Peyer's patch (tissue), 4 donors: ENCODE data around the gene ANKH. TPM values are rescaled to one million over a fixed set of nuclear protein-coding genes. Genes with fewer than 3 reads are reported as not detected.
A peak's percentile ranks its signal among the peaks of the same experiment; 100 is the strongest.

ENCODE experiments used
- DNase-seq, 3 donors: peaks; one replicate each; pipeline ENCODE4 v3.0.0-alpha.2; 2017 to 2019
- H3K27ac ChIP-seq, 4 donors: fragments of 200-600 bp; sonication (generic); one replicate each; pipeline ENCODE4 v1.5.1; 2016 to 2019
- H3K27me3 ChIP-seq, 2 donors: fragments of 200-600 bp; sonication (generic); one replicate each; pipeline ENCODE4 v1.5.1; 2019
- H3K36me3 ChIP-seq, 3 donors: fragments of 200-600 bp; sonication (generic); one replicate each; pipeline ENCODE4 v1.5.1; 2016 to 2019
- H3K4me1 ChIP-seq, 4 donors: fragments of 200-600 bp; sonication (generic); one replicate each; pipeline ENCODE4 v1.5.1; 2016 to 2019
- H3K4me3 ChIP-seq, 4 donors: fragments of 200-600 bp; sonication (generic); 1 replicate in 3 of 4; 2 replicates in 1 of 4; pipeline ENCODE4 v1.5.1; 2016 to 2019; ENCODE audit warnings: mild to moderate bottlenecking in 1 of 4
- H3K9me3 ChIP-seq, 4 donors: fragments of 200-600 bp; sonication (generic); one replicate each; pipeline ENCODE4 v1.5.1; 2016 to 2019; ENCODE audit warnings: mild to moderate bottlenecking in 1 of 4
- POLR2A ChIP-seq, 2 donors: fragments of 450-650 bp; IDR thresholded peaks; one replicate each; pipeline ENCODE4 v1.5.1; 2017; ENCODE audit warnings: antibody characterized with exemption in 2 of 2, mild to moderate bottlenecking in 2 of 2, moderate library complexity in 2 of 2
- total RNA-seq, 4 donors: library from RNA; depleted of rRNA; stranded (reverse); fragments of >200 nt; gene quantifications; one replicate each; pipeline ENCODE4 v1.1.0, GENCODE V29; 2016
- TF ChIP-seq, protein P1 (sequence below), 6 experiments: fragments of 450-650 bp in 4 of 6; fragments of 200-600 bp in 2 of 6; sonication (generic) in 1 of 6; IDR thresholded peaks; one replicate each; pipeline ENCODE4 v1.5.1; 2017 to 2019; ENCODE audit warnings: antibody characterized with exemption in 6 of 6, mild to moderate bottlenecking in 3 of 6, moderate library complexity in 1 of 6

The ANKH gene
- total RNA-seq, 4 donors from 2014 or later, result 28.9 to 98.0 (median 96.1) TPM

DNA sequence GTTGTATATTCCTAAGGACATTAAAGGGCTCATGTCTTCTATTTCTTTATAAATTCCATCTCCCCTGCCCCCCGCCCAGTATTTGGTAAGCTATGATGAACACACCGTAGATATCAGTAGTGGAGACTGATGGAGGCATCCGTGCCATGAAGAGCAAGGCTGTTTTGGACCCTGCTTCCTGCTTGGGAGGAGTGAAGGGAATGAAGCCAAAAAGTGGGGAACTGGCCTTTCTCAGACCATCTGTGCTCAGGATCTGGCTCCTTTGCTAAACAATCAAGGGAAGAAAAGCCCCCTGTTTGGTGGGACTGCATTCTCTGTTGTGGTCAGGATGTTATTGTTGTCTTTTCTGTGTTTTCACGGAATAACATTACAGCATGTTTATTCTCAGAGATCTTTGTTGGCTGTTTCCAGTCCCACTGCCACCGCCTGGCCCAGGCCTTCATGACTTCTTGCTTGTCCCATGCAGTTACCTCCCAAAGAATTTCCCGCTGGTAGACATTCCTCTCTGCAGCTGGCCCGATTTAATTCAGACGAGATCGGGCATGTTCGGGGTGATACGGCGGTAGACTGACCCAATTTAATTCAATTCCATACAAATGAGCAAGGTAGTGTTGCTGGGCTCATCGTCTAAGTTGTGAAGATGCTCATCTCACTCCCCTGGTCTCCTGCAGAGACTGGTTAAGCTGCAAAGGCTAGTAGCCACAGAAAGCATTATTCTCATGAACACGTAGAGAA lies 31.4 kb upstream of the ANKH start:
- Histone ChIP-seq H3K27me3 (no peaks in the 10 kb centered on the region), H3K4me3 (no peak overlapping the region), H3K9me3 (no peaks in the 10 kb centered on the region), H3K4me1 (no peaks in the 10 kb centered on the region), H3K27ac (no peak overlapping the region), H3K36me3 (no peaks in the 10 kb centered on the region)
- no peak for DNase-seq
- TF ChIP-seq, protein P1, sequence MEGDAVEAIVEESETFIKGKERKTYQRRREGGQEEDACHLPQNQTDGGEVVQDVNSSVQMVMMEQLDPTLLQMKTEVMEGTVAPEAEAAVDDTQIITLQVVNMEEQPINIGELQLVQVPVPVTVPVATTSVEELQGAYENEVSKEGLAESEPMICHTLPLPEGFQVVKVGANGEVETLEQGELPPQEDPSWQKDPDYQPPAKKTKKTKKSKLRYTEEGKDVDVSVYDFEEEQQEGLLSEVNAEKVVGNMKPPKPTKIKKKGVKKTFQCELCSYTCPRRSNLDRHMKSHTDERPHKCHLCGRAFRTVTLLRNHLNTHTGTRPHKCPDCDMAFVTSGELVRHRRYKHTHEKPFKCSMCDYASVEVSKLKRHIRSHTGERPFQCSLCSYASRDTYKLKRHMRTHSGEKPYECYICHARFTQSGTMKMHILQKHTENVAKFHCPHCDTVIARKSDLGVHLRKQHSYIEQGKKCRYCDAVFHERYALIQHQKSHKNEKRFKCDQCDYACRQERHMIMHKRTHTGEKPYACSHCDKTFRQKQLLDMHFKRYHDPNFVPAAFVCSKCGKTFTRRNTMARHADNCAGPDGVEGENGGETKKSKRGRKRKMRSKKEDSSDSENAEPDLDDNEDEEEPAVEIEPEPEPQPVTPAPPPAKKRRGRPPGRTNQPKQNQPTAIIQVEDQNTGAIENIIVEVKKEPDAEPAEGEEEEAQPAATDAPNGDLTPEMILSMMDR (IDR thresholded peaks at IDR 0.05), result no peak
- TF ChIP-seq POLR2A (IDR thresholded peaks at IDR 0.05), result no peak

DNA sequence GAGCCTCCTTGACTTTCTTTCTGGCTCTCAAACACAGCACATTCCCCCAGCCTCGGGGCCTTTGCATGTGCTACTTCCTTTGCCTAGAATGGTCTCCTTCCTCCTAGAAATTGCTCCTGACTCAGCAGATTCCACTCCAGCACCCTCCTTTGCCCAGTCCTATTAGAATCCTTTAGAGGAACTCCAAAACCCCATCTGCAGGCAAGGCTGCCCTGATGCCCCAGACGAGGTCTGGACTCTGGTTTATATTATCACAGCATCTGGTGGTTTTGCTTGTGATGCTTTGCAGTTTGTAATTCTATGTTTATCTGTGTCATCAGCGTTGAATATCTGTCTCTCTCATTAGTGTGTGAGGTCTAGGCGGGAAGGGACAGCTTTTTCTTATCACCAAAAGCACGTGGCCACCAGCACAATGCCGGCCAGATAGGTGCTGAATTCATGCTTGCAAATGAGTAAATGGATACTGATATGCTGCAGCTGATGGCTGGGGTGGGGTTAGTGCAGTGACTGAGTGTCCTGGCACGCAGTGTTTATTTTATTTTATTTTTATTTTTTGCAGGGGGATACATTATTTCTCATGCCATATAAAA lies 30.0 kb upstream of the ANKH start:
- no peak overlapping the region for H3K27ac ChIP-seq
- no peak for DNase-seq

DNA sequence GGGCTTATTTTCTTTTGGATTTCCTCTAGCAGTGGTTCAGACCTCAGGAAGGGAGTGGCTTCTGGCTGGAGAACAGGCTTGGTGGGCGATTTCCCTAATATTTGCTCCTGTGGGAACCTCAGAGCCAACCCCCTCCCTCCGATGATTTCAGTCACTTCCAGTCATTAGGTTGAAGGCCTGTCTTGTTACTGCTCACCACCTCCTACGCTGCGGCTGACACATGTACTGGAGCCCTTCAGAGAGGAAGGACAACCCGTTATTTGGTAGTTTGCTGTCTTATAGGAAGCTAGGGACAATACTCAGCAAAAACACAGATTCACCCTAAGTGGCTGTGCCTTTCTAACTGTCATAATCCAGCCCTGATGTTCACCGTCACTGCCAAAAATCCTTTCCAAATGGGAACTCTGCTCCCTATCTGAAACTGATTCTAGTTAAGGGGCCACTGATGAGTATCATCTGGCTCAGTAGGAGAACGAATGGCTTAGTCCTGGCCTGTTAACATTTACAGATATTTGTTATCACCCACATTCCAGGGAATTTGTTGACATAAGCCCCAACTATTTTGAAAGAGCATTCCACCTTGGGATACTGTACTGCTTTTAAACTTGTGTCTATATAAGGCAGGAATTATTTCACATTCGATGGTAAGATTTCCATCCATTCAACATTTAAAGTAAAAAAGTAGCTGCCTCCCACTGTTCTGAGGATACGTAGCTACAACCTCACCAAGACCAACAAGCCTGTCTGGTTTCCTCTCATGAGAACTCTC lies 29.3 kb upstream of the ANKH start:
- Histone ChIP-seq H3K4me1 (no peaks in the 10 kb centered on the region), H3K4me3 (no peak overlapping the region), H3K36me3 (no peaks in the 10 kb centered on the region), H3K9me3 (no peaks in the 10 kb centered on the region), H3K27me3 (no peaks in the 10 kb centered on the region), H3K27ac (peak overlapping the region in 1 of 4 donors; percentile 30)
- no peak for DNase-seq
- no peak for TF ChIP-seq POLR2A (IDR thresholded peaks at IDR 0.05)
- TF ChIP-seq, protein P1 (IDR thresholded peaks at IDR 0.05), result no peak

More for the DNA sequence above, 30.0 kb upstream of the ANKH start:
- no peak overlapping the region for H3K4me3 ChIP-seq
- no peaks in the 10 kb centered on the region for H3K9me3 ChIP-seq
- H3K27me3 ChIP-seq, result no peaks in the 10 kb centered on the region
- H3K36me3 ChIP-seq, result no peaks in the 10 kb centered on the region
- H3K4me1 ChIP-seq, result no peaks in the 10 kb centered on the region
- TF ChIP-seq, protein P1 (IDR thresholded peaks at IDR 0.05), result no peak
- TF ChIP-seq POLR2A (IDR thresholded peaks at IDR 0.05), result no peak

DNA sequence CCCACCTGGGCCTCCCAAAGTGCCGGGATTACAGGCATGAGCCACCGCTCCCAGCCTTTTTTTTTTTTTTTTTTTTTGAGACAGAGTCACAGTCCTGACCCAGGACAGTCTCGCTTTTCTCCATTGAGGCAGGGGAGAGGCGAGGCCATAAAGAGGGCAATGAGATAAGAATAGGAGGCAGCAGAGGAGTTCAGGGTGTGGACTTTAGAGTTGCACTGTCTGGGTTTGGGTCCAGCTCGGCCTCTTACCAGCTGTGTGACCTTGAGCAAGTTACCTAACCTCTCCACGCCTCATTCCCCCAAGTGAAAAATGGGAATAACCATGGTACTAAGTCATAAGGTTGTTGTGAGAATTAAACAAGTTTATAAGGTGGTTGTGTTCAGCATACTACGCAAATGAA lies 24.6 kb upstream of the ANKH start:
- TF ChIP-seq, protein P1 (IDR thresholded peaks at IDR 0.05), result no peak
- TF ChIP-seq POLR2A (IDR thresholded peaks at IDR 0.05), result no peak
- Histone ChIP-seq H3K27ac (peak overlapping the region in 2 of 4 donors; percentile 31 to 43), H3K36me3 (no peaks in the 10 kb centered on the region), H3K4me1 (peaks cover 0 to 6% (median 0%) of the 10 kb centered on the region in 4 donors), H3K4me3 (no peak overlapping the region), H3K27me3 (no peaks in the 10 kb centered on the region), H3K9me3 (no peaks in the 10 kb centered on the region)
- DNase-seq, result peak in 1 of 3 donors; percentile 69

DNA sequence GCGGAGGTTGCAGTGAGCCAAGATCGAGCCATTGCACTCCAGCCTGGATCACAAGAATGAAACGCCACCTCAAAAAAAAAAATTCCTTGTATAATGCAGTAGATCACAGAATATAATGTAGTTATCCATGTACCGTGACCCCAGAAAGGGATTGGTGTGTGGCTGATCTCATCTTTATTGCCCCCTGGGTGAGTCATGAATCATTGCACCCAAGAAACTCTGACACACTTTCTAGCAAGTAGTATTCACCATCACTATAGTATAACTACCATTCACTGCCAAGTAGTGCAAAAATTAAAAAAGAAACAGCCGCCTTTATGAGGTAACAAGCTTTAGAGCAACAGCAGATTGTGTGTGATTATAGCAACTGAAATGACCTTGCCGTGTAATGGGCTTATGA lies 23.7 kb upstream of the ANKH start:
- Histone ChIP-seq H3K4me3 (no peak overlapping the region), H3K27me3 (no peaks in the 10 kb centered on the region), H3K9me3 (no peaks in the 10 kb centered on the region), H3K27ac (peak overlapping the region in 2 of 4 donors; percentile 45 to 77), H3K4me1 (peaks cover 0 to 6% (median 0%) of the 10 kb centered on the region in 4 donors), H3K36me3 (no peaks in the 10 kb centered on the region)
- DNase-seq, result peak in 1 of 3 donors; percentile 72
- TF ChIP-seq, protein P1 (IDR thresholded peaks at IDR 0.05), result peak in 1 of 6 experiments; percentile 9
- no peak for TF ChIP-seq POLR2A (IDR thresholded peaks at IDR 0.05)
